ENCODE measurements around the gene ARF6.
A peak's percentile ranks its signal among the peaks of the same experiment; 100 is the strongest.
"Not testable (repeated sequence)": the region's sequence is repeated elsewhere in the genome, so short reads cannot be mapped to it uniquely, and the experiment has no call there.

Gene ARF6

GRCh38 chr14:49909016-49909415 is 16.1 kb downstream of the ARF6 start:
- no peak for DNase-seq

- DNase-seq = no peak
Measured at GRCh38 chr14:49915085-49915484, 22.2 kb downstream of the ARF6 start.

- DNase-seq = no peak
Measured at GRCh38 chr14:49918706-49919105, 25.8 kb downstream of the ARF6 start.

GRCh38 chr14:49919825-49920659 is 27.2 kb downstream of the ARF6 start:
- no peak for DNase-seq

GRCh38 chr14:49920935-49921334 is 28.1 kb downstream of the ARF6 start:
- peak in 1 of 2 donors; percentile 18 for DNase-seq

- DNase-seq = no peak
Measured at GRCh38 chr14:49921401-49921800, 28.5 kb downstream of the ARF6 start.

GRCh38 chr14:49923442-49923841 is 30.6 kb downstream of the ARF6 start:
- no peak for DNase-seq

GRCh38 chr14:49923881-49924280 is 31.0 kb downstream of the ARF6 start:
- DNase-seq = no peak

GRCh38 chr14:49924852-49925251 is 32.0 kb downstream of the ARF6 start:
- DNase-seq = no peak

GRCh38 chr14:49926803-49927202 is 33.9 kb downstream of the ARF6 start:
- DNase-seq = no peak

GRCh38 chr14:49928015-49928414 is 35.1 kb downstream of the ARF6 start:
- DNase-seq = no peak

- no peak for DNase-seq
Measured at GRCh38 chr14:49930720-49931119, 37.8 kb downstream of the ARF6 start.

- DNase-seq = no peak
Measured at GRCh38 chr14:49931523-49931922, 38.6 kb downstream of the ARF6 start.

GRCh38 chr14:49933128-49933527 is 40.2 kb downstream of the ARF6 start:
- DNase-seq = no peak

- DNase-seq = no peak
Measured at GRCh38 chr14:49933704-49934103, 40.8 kb downstream of the ARF6 start.

GRCh38 chr14:49934646-49935045 is 41.8 kb downstream of the ARF6 start:
- no peak for DNase-seq

GRCh38 chr14:49935526-49935925 is 42.6 kb downstream of the ARF6 start:
- DNase-seq = no peak

GRCh38 chr14:49936246-49936645 is 43.4 kb downstream of the ARF6 start:
- DNase-seq = not testable (repeated sequence)

GRCh38 chr14:49936882-49937281 is 44.0 kb downstream of the ARF6 start:
- DNase-seq = not testable (repeated sequence)

GRCh38 chr14:49939215-49939614 is 46.3 kb downstream of the ARF6 start:
- DNase-seq = not testable (repeated sequence)

- DNase-seq = no peak
Measured at GRCh38 chr14:49939884-49940510, 47.1 kb downstream of the ARF6 start.

GRCh38 chr14:49940808-49941421 is 48.0 kb downstream of the ARF6 start:
- DNase-seq = peak in 1 of 2 donors; percentile 41

- DNase-seq = no peak
Measured at GRCh38 chr14:49942090-49942489, 49.2 kb downstream of the ARF6 start.

- DNase-seq = no peak
Measured at GRCh38 chr14:49944501-49944900, 51.6 kb downstream of the ARF6 start.
